GM21529 (cell line): ENCODE data around the gene CFAP54.

ENCODE experiments used
- ATAC-seq: cut with Tn5 transposase; IDR thresholded peaks from one replicate; pipeline ENCODE4 v1.9.1; 2021; ENCODE audit not compliant: unreplicated experiment

The CFAP54 gene

GRCh38 chr12:96811083-96811482 is 321.7 kb downstream of the CFAP54 start:
- ATAC-seq, result no peak

DNA sequence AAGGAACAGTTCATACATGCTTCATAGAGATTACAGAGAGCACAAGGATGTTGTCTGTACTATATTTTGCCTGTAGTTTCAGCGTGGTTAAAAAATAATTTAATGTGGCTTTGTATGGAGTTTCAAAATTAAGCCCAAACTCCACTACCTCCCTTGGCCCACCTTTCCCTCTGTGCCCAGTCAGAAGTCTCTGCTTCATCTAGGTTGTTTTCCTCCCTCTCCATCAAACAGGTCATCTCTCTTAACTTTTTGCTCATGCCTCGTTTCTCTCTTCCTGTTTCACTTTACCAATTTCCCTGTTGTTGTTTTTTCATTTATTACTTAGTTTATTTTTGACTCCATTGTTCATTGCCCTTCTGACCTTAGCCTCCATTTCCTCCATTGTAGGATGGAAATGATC is 322.8 kb downstream of the CFAP54 start:
- no peak for ATAC-seq

DNA sequence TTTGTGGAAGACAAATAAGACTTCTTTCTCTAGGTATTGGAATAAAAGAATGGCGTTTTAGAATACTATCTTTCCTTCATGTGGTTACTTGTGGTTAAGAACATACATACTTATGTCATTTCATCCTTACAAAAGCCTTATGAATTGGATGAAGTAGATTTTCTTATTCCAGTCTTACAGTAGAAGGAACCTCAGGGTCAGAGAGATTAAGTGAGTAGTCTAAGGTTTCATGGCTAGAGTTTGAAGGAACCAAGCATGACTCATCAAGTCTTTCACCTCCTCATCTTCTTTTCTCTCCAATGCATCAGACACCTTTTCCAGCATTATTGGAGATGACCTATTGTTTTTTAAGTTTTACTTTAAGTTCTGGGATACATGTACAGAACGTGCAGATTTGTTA is 324.8 kb downstream of the CFAP54 start:
- ATAC-seq, result no peak

DNA sequence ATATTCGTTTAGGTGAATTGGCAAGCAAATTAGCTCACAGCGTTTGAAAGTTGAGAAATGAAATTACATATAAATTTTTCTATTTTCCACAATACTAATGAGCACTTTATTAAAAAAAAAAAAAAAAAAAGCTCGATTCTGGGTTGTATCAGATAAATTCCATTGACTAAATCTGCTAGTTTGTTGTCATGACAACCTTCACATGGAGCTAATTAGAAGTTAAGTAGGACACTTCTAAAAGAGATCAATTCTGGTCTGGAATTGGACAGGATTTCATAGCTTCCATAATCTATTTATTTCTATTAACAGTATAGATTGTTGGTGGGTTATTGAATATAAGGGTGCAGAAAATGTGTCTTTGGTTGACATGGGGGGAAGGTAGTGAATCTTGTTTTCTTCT is 332.2 kb downstream of the CFAP54 start:
- ATAC-seq, result no peak

- no peak for ATAC-seq
These were observed 333.3 kb downstream of the CFAP54 start for GRCh38 chr12:96822641-96823040.

GRCh38 chr12:96824074-96824837 is 334.9 kb downstream of the CFAP54 start:
- no peak for ATAC-seq

DNA sequence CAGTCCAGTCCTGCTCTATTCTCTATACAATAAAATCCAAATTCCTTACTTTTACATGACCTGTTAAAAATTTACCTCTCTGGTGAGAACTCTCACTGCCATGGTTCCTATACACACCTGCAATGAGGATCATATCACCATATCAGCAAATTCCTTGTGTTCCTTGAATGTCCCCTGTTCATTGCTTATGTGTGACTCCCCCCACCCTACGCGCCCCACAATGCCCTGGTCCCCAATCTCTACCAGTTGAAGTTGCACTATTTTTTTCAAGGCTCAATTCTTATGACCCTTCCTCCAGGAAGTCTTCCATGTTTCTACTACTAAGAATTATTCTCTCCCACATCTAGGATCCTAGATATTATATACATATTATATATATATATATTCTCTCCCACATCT is 335.5 kb downstream of the CFAP54 start:
- ATAC-seq, result no peak

DNA sequence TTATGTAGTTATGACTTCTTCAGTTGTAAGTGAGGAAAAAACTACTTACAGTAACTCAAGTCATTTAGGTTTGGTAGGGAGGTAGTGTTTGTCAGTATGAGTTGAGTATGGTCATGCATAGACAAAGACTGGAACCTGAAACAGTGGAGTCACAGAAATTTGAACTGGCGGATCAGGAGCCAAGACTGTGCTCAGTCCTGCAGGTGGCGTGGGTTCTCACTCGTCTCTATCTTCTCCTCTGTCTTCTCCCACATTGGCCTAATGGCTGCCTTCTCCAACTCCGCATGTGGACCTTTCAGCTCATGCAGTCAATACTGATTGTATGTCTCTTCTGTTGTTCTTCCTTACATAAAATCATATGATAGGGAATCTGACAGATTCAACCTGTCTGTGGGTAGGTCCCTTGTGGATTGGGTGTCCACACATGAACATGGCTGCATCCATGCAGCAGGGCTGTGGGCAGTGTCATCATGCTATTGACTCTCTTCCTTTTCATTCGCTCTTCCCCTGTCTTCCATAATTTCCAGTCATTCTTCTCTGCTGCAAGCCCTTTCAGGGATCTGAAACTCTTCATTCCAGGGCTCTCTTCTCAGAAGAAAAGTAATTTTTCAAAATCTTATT is 338.9 kb downstream of the CFAP54 start:
- ATAC-seq, result no peak

GRCh38 chr12:96829354-96829753 is 340.0 kb downstream of the CFAP54 start:
- ATAC-seq, result no peak

DNA sequence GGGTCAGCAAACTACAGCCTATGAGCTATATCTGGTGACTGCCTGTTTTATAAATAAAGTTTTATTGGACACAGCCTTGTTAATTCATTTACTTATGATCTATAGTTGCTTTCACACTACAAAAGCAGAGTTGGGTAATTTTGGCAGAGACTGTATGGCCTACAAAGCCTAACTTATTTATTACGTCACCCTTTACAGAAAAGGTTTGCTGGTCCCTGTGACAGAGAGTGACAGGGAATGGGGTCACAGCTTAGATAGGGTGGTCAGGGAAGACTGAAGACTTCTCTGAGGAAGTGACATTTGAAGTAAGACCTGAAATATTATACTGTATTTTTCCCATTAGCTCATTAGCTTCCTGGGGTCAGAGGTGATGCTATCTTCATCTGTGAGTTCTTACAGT is 342.0 kb downstream of the CFAP54 start:
- ATAC-seq, result no peak

GRCh38 chr12:96846293-96846692 is 356.9 kb downstream of the CFAP54 start:
- no peak for ATAC-seq

DNA sequence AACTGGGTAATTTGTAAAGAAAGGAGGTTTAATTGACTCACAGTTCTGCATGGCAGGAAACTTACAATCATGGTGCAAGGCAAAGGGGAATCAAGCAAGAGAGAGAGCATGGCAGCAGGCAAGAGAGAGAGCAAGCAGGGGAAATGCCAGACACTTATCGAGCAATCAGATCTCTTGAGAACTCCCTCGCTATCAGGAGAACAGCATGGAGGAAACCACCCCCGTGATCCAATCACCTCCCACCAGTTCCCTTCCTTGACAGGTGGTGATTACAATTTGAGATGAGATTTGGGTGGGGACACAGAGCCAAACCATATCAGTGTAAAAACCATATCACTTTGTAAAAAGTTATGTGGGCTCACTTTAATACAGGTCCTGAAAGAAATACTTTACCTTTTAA is 361.3 kb downstream of the CFAP54 start:
- no peak for ATAC-seq

DNA sequence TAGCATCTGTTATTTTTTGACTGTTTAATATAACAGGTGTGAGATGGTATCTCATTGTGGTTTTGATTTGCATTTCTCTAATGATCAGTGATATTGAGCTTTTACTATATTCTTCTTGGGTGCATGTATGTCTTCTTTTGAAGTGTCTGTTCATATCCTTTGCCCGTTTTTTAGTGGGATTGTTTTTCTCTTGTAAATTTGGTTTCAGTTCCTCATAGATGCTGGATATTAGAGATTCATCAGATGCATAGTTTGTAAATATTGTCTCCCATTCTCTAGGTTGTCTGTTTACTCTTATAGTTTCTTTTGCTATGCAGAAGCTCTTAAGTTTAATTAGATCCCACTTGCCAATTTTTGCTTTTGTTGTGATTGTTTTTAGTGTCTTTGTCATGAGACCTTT is 368.8 kb downstream of the CFAP54 start:
- no peak for ATAC-seq

GRCh38 chr12:96861656-96862055 is 372.3 kb downstream of the CFAP54 start:
- ATAC-seq, result no peak

- no peak for ATAC-seq
These were observed 372.9 kb downstream of the CFAP54 start for GRCh38 chr12:96862326-96862725.

DNA sequence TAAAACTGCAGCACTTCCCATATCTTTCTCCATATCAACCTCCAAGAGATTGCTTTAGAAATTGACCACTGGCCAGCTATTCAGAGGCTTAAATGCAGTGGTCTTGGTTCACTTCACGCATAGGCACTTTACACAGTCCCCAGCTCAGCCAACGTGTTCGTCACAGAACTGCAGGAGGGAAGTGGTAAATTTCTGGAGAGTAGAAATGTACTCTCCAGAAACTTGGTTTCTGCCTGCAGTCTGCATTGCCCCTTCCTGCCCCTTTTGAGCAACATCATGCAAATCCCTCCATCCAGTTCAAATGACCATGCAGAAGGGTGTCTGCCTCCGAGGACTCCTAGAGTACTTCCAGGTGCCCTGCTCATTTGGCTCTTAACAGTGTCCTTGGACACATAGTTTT is 375.0 kb downstream of the CFAP54 start:
- no peak for ATAC-seq

DNA sequence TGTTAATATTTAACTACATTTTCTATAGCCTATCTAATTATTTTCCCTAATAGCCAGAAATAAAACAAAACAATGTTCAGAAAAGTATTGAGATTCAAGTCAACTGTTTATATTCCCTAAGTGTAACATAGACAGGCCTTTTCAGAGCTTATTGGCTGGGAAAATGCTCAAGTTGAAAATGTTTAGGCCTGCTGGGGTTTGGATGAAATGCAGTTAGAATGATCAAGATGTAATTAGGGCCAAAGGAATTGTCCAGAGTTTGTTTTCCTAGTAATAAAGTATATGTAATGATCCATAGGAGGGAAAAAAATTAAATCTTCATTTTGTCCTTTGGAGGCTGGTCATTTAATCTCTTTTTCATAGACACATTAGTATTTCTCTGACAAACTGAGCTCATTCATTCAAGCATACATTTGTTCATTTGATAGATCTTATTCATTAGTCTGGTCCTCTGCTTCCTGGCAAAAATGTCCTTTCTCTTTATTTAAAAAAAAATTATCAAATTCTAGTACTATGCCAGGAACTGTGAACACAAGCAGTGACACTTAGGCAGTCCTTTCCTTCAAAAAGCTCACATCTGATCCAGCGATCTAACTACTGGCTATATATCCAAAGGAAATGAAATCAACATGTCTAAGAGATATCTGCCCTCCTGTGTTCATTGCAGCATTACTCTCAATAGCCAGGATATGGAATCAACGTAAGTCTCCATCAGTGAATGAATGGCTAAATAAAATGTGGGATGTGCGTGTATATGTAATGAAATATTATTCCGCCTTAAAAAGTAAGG is 377.6 kb downstream of the CFAP54 start:
- no peak for ATAC-seq

- no peak for ATAC-seq
These were observed 381.6 kb downstream of the CFAP54 start for GRCh38 chr12:96870946-96871345.

- no peak for ATAC-seq
These were observed 383.6 kb downstream of the CFAP54 start for GRCh38 chr12:96872961-96873360.

DNA sequence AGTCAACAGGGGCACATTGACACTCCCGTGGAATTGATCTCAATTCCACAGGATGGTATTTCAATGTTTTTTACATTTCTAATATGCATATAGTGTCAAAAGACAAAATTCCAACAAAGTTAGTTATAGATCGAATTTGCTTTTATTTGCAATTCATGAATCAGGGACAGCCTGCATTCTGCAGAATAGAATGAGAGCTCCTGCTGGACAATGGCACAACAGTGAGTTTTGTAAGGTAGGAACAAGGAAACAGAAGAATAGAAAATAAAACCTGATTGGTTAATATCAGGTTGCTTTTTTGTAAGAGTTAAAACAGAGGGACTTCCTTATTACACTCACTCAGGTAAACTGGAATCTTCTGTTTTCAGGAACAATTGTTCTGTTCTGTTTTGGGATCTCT is 384.8 kb downstream of the CFAP54 start:
- ATAC-seq, result no peak

GRCh38 chr12:96876966-96877365 is 387.6 kb downstream of the CFAP54 start:
- ATAC-seq, result no peak

DNA sequence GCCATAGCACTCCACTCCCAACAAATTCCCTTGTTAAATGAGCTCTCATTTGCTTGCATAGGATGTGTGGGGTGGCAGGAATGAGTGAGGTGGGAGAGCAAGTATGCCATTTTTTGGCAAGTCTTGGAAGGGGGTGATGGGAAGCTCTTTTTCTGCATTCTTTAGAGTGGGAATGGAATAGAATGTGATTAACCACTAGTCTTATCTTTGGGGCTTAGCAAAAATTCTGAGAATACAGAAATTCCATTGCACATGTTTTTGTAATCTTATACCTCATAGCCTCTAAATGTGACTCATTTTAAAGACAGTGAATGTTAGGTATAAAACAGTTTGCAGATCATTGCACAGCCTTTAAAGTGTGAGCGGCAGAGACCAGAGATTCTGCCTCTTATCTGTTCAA is 389.3 kb downstream of the CFAP54 start:
- no peak for ATAC-seq
